Left lung (tissue), 14 donors: ENCODE results near the gene C1GALT1C1. TPM values are rescaled to one million over a fixed set of nuclear protein-coding genes. Genes with fewer than 3 reads are reported as not detected.
A peak's percentile ranks its signal among the peaks of the same experiment; 100 is the strongest.

ENCODE experiments used
- ATAC-seq: fragments of 200-7000 bp; cut with Tn5 transposase; one replicate; pipeline ENCODE4 v1.9.1; 2020; ENCODE audit warnings: moderate library complexity
- DNase-seq, 4 donors: peaks; one replicate each; pipeline ENCODE4 v3.0.0-alpha.2; 2013 to 2020
- H3K27ac ChIP-seq, 2 donors: fragments of 200-600 bp; sonication (generic) in 1 of 2; one replicate each; pipeline versions ENCODE4 v1.5.0 to v1.8.0; 2020 to 2021
- H3K27me3 ChIP-seq, 2 donors: fragments of 200-600 bp; sonication (generic) in 1 of 2; one replicate each; pipeline versions ENCODE4 v1.5.0 to v1.8.0; 2020 to 2021
- H3K36me3 ChIP-seq, 2 donors: fragments of 200-600 bp; sonication (generic) in 1 of 2; one replicate each; pipeline versions ENCODE4 v1.5.0 to v1.8.0; 2020 to 2021
- H3K4me1 ChIP-seq, 2 donors: fragments of 200-600 bp; one replicate each; pipeline ENCODE4 v1.8.0; 2021
- H3K4me3 ChIP-seq, 2 donors: fragments of 200-600 bp; sonication (generic) in 1 of 2; one replicate each; pipeline versions ENCODE4 v1.5.0 to v1.8.0; 2020 to 2021; ENCODE audit warnings: mild to moderate bottlenecking in 1 of 2
- H3K9me3 ChIP-seq, 2 donors: fragments of 200-600 bp; sonication (generic) in 1 of 2; one replicate each; pipeline versions ENCODE4 v1.5.0 to v1.8.0; 2020 to 2021
- CTCF ChIP-seq, 2 donors: fragments of 200-600 bp; sonication (generic) in 1 of 2; IDR thresholded peaks; one replicate each; pipeline versions ENCODE4 v1.5.0 to v1.8.0; 2021; ENCODE audit warnings: antibody characterized with exemption in 2 of 2
- intact Hi-C, 2 donors: fragments of 100-400 bp; cut with DNase I; formaldehyde crosslinking; loops; one replicate each; pipeline versions ENCODE4 v1.11.2 to v1.14.2; 2022
- long read RNA-seq, 12 donors: library from polyadenylated mRNA in 2 of 12; unstranded in 2 of 12; transcript quantifications; one replicate each; pipeline ENCODE4 v2.0.0 and lab custom pipeline, GENCODE V29; 2019 to 2026
- polyA plus RNA-seq, 6 donors: library from polyadenylated mRNA; unstranded; fragments of 120-200 nt; gene quantifications; one replicate each; pipeline ENCODE4 v1.2.1, GENCODE V29; 2013; ENCODE audit not compliant: insufficient read length in 6 of 6
- total RNA-seq, 2 donors: library from RNA; stranded (reverse); fragmentation: NEBNext Ultra II Directional; extraction: Animal tissue kit (Norgen Biotek cat#: 25700); gene quantifications; one replicate each; pipeline ENCODE4 v1.2.1, GENCODE V29; 2021
- donor health status: DM: no; HTN: yes; CAD: no.
- donor health status: DM: no; HTN: no; CAD: no.

The C1GALT1C1 gene
- total RNA-seq (10 to 100 TPM; 26.2 to 28.3 TPM), polyA plus RNA-seq (10 to 100 TPM; 19.9 to 25.3 (median 23.3) TPM)
- long read RNA-seq, donor 1, transcript C1GALT1C1-201 (2 exons, 1,613 nt), result major isoform, 17 of 17 reads
- long read RNA-seq, donor 1, partial matches to known transcripts, result 0 of 17 reads
- long read RNA-seq, donor 1, other reads (novel, unspliced or antisense), result 0 of 17 reads
- long read RNA-seq, donor 2, transcript C1GALT1C1-201 (2 exons, 1,613 nt), result major isoform, 8 of 8 reads
- long read RNA-seq, donor 2, partial matches to known transcripts, result 0 of 8 reads
- long read RNA-seq, donor 2, other reads (novel, unspliced or antisense), result 0 of 8 reads
- long read RNA-seq, donor 3, transcript C1GALT1C1-201 (2 exons, 1,613 nt), result major isoform, 10 of 10 reads
- long read RNA-seq, donor 3, partial matches to known transcripts, result 0 of 10 reads
- long read RNA-seq, donor 3, other reads (novel, unspliced or antisense), result 0 of 10 reads
- long read RNA-seq, donor 4, transcript C1GALT1C1-201 (2 exons, 1,613 nt), result major isoform, 11 of 14 reads
- long read RNA-seq, donor 4, partial matches to known transcripts, result 0 of 14 reads
- long read RNA-seq, donor 4, other reads (novel, unspliced or antisense), result 3 of 14 reads
- long read RNA-seq, donor 5, transcript C1GALT1C1-201 (2 exons, 1,613 nt), result major isoform, 6 of 6 reads
- long read RNA-seq, donor 5, partial matches to known transcripts, result 0 of 6 reads
- long read RNA-seq, donor 5, other reads (novel, unspliced or antisense), result 0 of 6 reads
- long read RNA-seq, donor 6, transcript C1GALT1C1-201 (2 exons, 1,613 nt), result major isoform, 20 of 20 reads
- long read RNA-seq, donor 6, partial matches to known transcripts, result 0 of 20 reads
- long read RNA-seq, donor 6, other reads (novel, unspliced or antisense), result 0 of 20 reads
- long read RNA-seq, donor 7, transcript C1GALT1C1-201 (2 exons, 1,613 nt), result major isoform, 11 of 11 reads
- long read RNA-seq, donor 7, partial matches to known transcripts, result 0 of 11 reads
- long read RNA-seq, donor 7, other reads (novel, unspliced or antisense), result 0 of 11 reads
- long read RNA-seq, donor 8, transcript C1GALT1C1-201 (2 exons, 1,613 nt), result major isoform, 12 of 12 reads
- long read RNA-seq, donor 8, partial matches to known transcripts, result 0 of 12 reads
- long read RNA-seq, donor 8, other reads (novel, unspliced or antisense), result 0 of 12 reads
- long read RNA-seq, donor 9, result 0 reads
- long read RNA-seq, donor 10, transcript C1GALT1C1-201 (2 exons, 1,613 nt), result major isoform, 12 of 12 reads
- long read RNA-seq, donor 10, partial matches to known transcripts, result 0 of 12 reads
- long read RNA-seq, donor 10, other reads (novel, unspliced or antisense), result 0 of 12 reads
- long read RNA-seq, donor 11, transcript C1GALT1C1-201 (2 exons, 1,613 nt), result major isoform, 12 of 12 reads
- long read RNA-seq, donor 11, partial matches to known transcripts, result 0 of 12 reads
- long read RNA-seq, donor 11, other reads (novel, unspliced or antisense), result 0 of 12 reads
- long read RNA-seq, donor 12, transcript C1GALT1C1-201 (2 exons, 1,613 nt), result major isoform, 11 of 11 reads
- long read RNA-seq, donor 12, partial matches to known transcripts, result 0 of 11 reads
- long read RNA-seq, donor 12, other reads (novel, unspliced or antisense), result 0 of 11 reads

- intact Hi-C loops, result no loop called here
- Histone ChIP-seq H3K9me3 (no peaks in the 10 kb centered on the region), H3K27ac (peak within 1 kb of the TSS; percentile 86 to 92), H3K36me3 (no peaks in the 10 kb centered on the region), H3K4me1 (peaks cover 0 to 13% of the 10 kb centered on the region in 2 donors), H3K4me3 (peak within 1 kb of the TSS; percentile 49 to 60), H3K27me3 (no peaks in the 10 kb centered on the region)
- no peak for TF ChIP-seq CTCF (IDR thresholded peaks at IDR 0.05)
- DNase-seq, result peak; percentile 78 to 95 (median 94)
- peak; percentile 99 for ATAC-seq
Observed at GRCh38 chrX:120629667-120630537, at the start of gene C1GALT1C1. TSS of gene C1GALT1C1 (minus strand) at chrX:120630054. CDS start at chrX:120627166, 2,888 bp downstream.

GRCh38 chrX:120677004-120677652 is 47.3 kb upstream of the C1GALT1C1 start:
- TF ChIP-seq CTCF (IDR thresholded peaks at IDR 0.05), result no peak
- intact Hi-C loops, result no loop called here

GRCh38 chrX:120672841-120673530 is 43.1 kb upstream of the C1GALT1C1 start:
- H3K36me3 ChIP-seq, result no peaks in the 10 kb centered on the region
- H3K4me3 ChIP-seq, result no peak overlapping the region
- ATAC-seq, result no peak
- no peaks in the 10 kb centered on the region for H3K27me3 ChIP-seq
- intact Hi-C loops, result no loop called here
- H3K9me3 ChIP-seq, result no peaks in the 10 kb centered on the region
- no peak overlapping the region for H3K27ac ChIP-seq
- H3K4me1 ChIP-seq, result no peaks in the 10 kb centered on the region
- no peak for DNase-seq
- TF ChIP-seq CTCF (IDR thresholded peaks at IDR 0.05), result no peak

More at GRCh38 chrX:120677004-120677652, 47.3 kb upstream of the C1GALT1C1 start:
- H3K27me3 ChIP-seq, result no peaks in the 10 kb centered on the region
- no peak overlapping the region for H3K4me3 ChIP-seq
- no peak overlapping the region for H3K27ac ChIP-seq
- ATAC-seq (no peak), DNase-seq (no peak)
- H3K36me3 ChIP-seq, result no peaks in the 10 kb centered on the region
- no peaks in the 10 kb centered on the region for H3K4me1 ChIP-seq
- H3K9me3 ChIP-seq, result no peaks in the 10 kb centered on the region
